NCI-H2196 treated with DMSO at 0.1 percent for 48 hours (cell line): ENCODE results near the gene GAB4.
A peak's percentile ranks its signal among the peaks of the same experiment; 100 is the strongest.
"Not testable (repeated sequence)": the region's sequence is repeated elsewhere in the genome, so short reads cannot be mapped to it uniquely, and the experiment has no call there.

Experiments
- DNase-seq: peaks from one replicate; lab custom pipeline; 2025; ENCODE audit not compliant: unreplicated experiment; lab: John Stamatoyannopoulos, UW

The GAB4 gene

GRCh38 chr22:16959345-16959930 is 48.6 kb downstream of the GAB4 start:
- DNase-seq = no peak

GRCh38 chr22:16958475-16958874 is 49.5 kb downstream of the GAB4 start:
- DNase-seq = no peak

- DNase-seq = no peak
Measured at GRCh38 chr22:16957781-16958180, 50.2 kb downstream of the GAB4 start.

DNA sequence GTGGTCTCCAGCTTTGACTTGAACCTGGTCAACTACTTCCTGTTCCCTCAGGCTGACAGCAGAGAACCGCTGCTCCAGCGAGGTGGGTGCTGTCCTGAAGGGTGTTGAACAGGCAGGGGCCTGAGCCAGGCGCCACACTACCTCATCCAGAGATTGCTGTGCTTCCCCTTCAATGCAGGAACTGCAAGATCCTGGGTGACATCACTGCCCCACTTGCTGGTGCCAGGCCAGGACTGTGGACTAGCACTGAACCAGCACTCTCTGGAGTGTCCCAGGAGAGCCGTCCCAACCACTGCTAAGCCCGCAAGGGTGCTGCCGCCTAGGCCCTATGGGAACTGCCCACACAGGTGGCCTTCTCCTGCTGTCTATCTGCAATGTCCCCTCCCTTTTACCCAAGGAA is 51.7 kb downstream of the GAB4 start:
- no peak for DNase-seq

DNA sequence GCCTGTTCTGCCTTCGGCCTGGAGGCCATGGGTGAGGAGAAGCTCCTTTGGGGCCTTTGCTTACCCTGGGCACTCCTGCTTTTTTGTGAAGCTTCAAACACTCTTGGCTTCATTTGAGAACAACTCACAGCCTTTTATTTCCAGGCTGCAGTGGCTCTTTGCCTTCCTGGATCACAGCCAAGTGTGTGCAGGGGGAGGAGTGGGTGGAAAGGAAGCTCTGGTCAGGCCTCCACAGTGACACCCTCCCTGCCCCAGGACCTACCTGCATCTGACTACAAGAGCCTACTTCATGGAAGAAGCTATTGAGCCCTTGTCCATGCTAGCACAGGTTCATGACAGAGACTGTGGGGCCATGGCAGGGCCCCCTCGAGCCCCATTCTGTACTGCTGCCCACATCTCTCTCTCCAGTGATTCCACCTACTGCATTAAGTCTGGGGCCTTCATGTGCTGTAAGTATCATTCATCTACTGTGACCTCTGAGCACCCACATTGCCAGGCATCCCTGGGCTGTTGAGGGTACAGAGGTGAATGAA is 52.3 kb downstream of the GAB4 start:
- DNase-seq = peak; percentile 23

- DNase-seq = no peak
Measured at GRCh38 chr22:16955081-16955480, 52.9 kb downstream of the GAB4 start.

DNA sequence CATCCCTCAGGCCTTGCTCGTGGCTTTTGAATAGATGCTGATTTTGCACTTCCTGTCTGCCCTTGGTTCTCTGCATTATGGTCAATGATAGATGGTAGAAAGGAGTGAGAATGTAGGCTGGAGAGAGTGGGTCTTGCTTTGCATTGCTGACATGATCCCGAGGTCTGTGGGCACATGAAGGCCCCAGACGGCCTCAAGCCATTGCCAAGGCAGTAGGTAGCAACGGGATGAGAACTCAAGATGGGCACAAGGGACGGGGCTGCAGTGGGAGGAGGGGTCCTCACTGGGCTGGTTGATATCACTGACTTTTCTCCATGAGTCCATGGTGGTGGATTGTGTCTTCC is 54.0 kb downstream of the GAB4 start:
- no peak for DNase-seq

- no peak for DNase-seq
Measured at GRCh38 chr22:16953206-16954059, 54.6 kb downstream of the GAB4 start.

GRCh38 chr22:16949561-16949960 is 58.5 kb downstream of the GAB4 start:
- DNase-seq = no peak

GRCh38 chr22:16937811-16938210 is 70.2 kb downstream of the GAB4 start:
- DNase-seq = no peak

DNA sequence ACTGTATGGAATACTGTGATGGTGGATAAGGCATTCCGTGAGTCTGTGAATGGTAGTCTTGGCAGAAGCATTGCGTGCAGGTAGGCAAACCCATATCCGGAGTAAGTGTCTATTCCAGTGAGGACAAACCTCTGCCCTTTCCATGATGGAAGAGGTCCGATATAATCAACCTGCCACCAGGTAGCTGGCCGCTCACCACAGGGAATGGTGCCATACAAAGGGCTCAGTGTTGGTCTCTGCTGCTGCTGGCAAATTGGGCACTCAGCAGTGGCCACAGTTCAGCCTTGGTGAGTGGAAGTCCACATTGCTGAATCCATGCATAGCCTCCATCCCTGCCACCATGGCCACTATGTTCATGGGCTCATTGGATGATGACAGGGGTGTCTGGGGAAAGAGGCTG is 70.8 kb downstream of the GAB4 start:
- DNase-seq = not testable (repeated sequence)

- no peak for DNase-seq
Measured at GRCh38 chr22:16936625-16937024, 71.4 kb downstream of the GAB4 start.

GRCh38 chr22:16935209-16935608 is 72.8 kb downstream of the GAB4 start:
- no peak for DNase-seq

- DNase-seq = no peak
Measured at GRCh38 chr22:16933291-16934282, 74.4 kb downstream of the GAB4 start.

DNA sequence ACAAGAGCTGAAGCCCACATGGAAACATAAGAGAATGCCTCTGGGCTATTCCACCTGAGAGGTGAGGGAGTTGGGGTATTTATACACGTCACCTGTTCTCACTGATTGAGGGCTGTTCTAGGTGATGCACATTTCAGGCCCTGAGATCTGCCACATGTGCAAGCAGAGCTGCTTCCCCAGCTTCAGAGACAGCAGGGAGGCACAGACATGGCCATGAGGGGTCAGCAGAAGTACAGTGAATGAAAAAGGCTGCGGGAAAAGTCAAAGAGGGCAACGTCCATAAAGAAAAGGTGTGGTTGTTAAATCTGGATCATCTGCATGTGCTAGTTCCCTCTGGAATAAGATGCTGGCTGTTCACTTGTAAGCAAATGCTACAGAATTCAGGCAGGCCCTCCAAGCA is 75.4 kb downstream of the GAB4 start:
- DNase-seq = no peak

DNA sequence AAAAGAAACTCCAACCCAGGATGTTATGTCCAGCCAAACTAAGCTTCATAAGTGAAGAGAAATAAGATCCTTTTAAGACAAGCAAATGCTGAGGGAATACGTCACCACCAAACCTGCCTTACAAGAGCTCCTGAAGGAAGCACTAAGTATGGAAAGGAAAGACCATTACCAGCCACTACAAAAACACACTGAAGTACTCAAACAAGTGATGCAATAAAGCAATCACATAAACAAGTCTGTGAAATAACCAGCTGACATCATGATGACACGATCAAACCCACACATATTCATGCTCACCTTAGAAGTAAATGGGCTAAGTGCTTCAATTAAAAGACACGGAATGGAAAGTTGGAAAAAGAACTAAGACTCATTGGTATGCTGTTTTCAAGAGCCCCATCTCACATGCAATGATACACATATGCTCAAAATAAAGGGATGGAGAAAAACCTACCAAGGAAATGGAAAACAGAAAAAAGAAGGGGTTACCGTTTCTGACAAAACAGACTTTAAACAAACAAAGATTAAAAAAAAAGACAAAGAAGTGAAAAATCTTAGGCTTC is 82.5 kb downstream of the GAB4 start:
- DNase-seq = no peak

- no peak for DNase-seq
Measured at GRCh38 chr22:16922706-16923105, 85.3 kb downstream of the GAB4 start.

- no peak for DNase-seq
Measured at GRCh38 chr22:16922076-16922475, 85.9 kb downstream of the GAB4 start.

- peak; percentile 51 for DNase-seq
Measured at GRCh38 chr22:16917144-16918003, 90.6 kb downstream of the GAB4 start.

DNA sequence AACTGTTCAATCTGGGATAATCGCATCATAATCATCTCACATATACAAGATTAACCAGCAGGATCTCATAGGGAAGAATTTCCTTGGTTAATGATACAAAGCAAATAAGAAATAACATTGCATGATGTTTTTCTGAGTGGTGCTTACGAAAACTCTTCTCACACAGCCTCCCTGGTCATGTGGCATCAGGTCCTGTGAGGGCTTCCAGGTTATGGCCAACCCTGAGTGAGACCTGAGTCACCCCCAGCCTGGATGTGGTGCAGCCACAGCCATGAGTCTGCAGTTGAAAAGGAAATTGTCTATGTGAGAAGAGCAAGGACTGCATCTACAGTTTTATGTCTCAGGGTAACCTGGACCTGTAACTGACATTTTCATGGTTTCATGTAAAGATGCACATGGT is 92.3 kb downstream of the GAB4 start:
- DNase-seq = no peak
